ENCODE results near the gene ARRB1.

DNA sequence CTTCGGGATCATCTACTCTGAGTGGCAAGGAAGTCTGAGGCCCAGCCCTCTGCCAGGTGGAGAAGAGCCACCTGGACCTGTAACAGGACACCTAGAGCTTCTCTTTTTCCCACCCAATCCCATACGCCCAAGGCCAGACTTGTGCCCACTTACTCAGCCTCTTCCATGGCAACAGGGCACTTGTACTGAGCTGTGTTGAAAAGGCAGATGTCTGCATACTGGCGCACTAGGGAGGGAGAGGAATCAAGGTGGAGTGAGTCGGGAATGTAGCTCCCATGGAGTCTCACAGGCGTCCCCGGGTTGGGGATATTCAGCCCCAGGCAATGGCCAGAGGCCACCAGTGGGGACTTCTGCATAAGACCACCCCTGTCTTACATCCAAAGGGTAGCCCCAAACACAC, 74.8 kb downstream of the ARRB1 start:
- TF ChIP-seq HNRNPLL (IDR thresholded peaks at IDR 0.05; ENCODE audit: low read depth, low read length, poor library complexity, severe bottlenecking) (no peak), FOXO1 (CRISPR knock-in tag; IDR thresholded peaks at IDR 0.05) (no peak), CTCF (CRISPR knock-in tag; IDR thresholded peaks at IDR 0.05) (no peak), MEIS1 (CRISPR knock-in tag; IDR thresholded peaks at IDR 0.05; ENCODE audit: borderline replicate concordance) (no peak), GPBP1L1 (CRISPR knock-in tag; IDR thresholded peaks at IDR 0.05) (no peak), POLR2AphosphoS5 (IDR thresholded peaks at IDR 0.05; ENCODE audit: low read depth, low read length) (no peak), JUNB (CRISPR knock-in tag; IDR thresholded peaks at IDR 0.05; ENCODE audit: borderline replicate concordance) (no peak)
